HUDEP-2 (cell line): ENCODE results near the gene RNGTT.

Experiments used
- DNase-seq, 76 experiments: peaks; one replicate each; lab custom pipeline; 2025; ENCODE audit not compliant: unreplicated experiment in 76 of 76; lab: John Stamatoyannopoulos, UW

The RNGTT gene

DNA sequence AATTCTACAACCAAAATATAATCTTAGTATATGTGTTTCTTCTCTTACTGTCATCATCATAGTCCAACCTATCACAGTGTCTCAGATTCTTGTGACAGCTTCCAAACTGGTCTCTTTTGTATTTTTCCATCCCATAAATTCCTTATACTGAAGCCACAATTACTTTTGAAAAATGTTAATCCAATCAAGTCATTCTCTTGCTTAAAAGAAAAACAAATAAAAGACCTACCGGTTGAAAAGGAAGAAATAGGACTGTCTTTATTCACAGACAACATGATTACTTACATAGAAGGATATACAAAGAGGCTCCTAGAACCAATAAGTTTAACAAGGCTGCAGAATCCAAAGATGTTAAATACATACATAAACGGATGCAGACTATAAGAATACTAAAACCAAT, 339.9 kb downstream of the RNGTT start:
- no peak for DNase-seq

GRCh38 chr6:88619951-88620350, 343.5 kb downstream of the RNGTT start:
- no peak for DNase-seq

DNA sequence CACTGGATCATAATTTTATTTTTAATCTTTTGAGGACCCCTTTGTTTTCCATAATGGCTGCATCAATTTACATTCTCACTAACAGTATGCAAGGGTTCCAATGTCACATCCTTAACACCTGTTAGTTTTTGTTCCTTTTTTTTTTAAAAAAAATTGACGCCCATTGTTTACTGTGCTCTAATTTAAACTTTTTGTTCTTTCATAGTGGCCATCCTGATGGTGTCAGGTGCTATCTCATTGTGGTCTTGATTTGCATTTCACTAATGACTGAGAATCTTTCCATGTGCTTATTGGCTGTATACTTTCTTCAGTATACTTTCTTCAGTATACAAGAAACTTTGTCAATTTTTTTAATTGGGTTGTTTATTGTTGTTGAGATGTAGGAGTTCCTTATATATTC, 347.0 kb downstream of the RNGTT start:
- no peak for DNase-seq

GRCh38 chr6:88614316-88614877, 349.0 kb downstream of the RNGTT start:
- no peak for DNase-seq

GRCh38 chr6:88612631-88613030, 350.8 kb downstream of the RNGTT start:
- no peak for DNase-seq

- no peak for DNase-seq
Measured at GRCh38 chr6:88611721-88612120, 351.7 kb downstream of the RNGTT start.

DNA sequence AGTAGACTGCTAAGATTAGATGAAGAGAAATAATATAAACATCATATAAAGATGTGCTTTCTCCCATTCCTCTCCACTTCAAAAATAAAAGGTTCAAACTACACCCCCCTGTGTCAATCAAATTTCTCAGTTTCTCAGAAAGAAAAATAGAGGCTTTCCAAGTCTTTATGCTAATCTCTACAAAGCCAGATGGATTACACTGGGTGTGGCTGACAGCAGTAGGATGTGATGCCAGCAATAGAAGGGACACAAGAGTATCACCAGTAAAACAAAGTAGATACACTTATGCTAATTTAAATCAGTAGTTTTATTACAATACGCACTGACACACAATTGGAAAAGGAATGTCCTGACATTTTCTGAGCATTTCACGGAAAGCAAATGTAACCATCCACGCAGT, 353.4 kb downstream of the RNGTT start:
- peak in 26 of 76 experiments; percentile 5 to 71 (median 25) for DNase-seq

GRCh38 chr6:88605271-88605670, 358.1 kb downstream of the RNGTT start:
- DNase-seq, result no peak

DNA sequence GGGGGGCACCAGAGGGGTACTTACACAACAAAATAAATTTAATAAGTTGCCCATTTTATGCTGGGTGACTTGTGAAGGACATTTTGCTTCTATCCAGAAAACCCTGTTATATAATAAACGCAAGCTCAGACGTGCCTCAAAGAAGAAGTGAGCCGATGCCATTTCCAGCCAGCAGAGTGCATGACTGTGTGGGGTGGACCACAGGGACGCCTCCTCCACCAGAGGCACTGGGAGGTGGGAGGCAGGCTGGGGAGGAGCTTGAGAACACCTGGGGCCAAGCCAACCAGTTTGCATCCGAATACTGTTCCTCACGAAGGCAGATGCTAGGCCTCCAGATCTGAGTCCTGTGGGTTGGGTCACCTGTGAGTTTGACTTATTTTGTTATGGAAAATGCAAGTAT, 363.8 kb downstream of the RNGTT start:
- no peak for DNase-seq

GRCh38 chr6:88596801-88597200, 366.6 kb downstream of the RNGTT start:
- no peak for DNase-seq

DNA sequence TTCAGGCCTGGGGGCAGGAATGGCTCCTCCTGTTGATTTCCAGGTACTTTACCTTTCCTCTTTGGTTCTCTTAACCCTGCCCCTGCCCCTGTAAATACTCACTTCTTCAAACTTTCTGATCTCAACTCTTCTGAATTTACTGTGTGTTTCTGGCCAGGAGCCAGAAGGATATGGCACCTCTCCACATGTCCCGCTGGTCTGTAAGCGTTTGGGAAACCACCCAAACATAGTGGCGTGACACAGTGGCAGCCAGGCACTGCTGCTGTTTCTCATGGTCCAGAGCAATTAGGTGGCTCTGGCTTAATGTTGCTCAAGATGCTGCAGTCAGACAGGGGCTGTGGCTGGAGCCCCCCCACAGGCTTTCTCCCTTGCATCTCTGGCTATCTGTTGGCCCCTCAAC, 374.5 kb downstream of the RNGTT start:
- DNase-seq, result no peak

DNA sequence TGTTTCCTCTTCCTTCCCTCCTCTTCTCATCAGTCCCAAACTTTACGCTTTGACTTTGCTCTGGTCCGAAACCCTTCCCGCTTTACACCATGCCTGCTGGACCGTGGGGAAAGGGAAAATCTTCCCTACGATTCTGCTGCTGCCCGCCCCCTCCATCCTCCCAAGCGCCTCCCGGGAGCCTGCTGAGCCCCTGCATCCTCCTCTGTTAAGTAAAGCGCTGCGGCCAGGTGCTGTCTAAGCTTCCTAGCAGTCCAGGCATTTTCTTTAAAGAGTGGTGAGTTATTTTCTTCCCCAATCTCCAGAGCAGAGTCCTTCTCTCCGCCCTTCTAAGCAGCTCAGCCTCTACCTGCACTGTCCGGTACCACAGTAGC, 376.3 kb downstream of the RNGTT start:
- DNase-seq, result no peak

DNA sequence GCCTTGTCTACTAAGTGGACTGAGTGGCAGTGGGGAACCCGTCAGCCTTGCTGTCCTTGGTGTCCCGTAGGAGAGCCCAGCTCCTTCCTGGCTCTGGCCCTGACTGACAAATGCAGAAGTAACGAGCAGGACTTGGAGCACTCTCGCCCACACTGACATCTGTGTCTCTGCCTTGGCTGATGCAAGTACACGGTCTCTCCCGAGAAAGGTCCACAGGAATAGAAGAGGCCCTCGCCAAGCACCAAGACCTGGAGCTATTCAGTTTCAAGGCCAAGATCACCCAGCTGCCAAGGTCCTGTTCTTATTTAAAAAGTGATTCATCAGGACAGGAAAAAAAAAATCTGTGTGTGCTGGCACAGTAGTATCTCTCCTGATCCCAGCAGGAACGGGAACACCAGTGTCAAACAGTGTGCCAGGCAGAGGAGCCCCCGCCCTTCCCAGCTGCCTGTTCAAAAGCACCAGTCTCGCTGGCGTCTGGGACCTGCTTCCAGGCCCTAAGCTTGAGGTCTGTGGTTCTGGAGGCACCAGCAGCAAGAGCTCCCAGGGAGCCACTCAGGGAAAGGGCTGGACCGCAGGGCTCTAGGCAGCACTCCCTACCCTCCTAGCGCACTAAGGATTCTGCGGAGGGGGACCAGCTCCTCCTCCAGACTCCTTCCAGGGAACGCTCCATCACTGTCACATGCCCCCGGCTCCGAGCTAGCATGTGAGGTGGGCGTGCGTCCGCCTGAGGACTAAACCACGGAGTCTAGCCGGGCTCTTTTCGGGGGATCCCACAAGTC, 376.9 kb downstream of the RNGTT start:
- DNase-seq, result no peak

- no peak for DNase-seq
Measured at GRCh38 chr6:88585276-88585692, 378.1 kb downstream of the RNGTT start.

DNA sequence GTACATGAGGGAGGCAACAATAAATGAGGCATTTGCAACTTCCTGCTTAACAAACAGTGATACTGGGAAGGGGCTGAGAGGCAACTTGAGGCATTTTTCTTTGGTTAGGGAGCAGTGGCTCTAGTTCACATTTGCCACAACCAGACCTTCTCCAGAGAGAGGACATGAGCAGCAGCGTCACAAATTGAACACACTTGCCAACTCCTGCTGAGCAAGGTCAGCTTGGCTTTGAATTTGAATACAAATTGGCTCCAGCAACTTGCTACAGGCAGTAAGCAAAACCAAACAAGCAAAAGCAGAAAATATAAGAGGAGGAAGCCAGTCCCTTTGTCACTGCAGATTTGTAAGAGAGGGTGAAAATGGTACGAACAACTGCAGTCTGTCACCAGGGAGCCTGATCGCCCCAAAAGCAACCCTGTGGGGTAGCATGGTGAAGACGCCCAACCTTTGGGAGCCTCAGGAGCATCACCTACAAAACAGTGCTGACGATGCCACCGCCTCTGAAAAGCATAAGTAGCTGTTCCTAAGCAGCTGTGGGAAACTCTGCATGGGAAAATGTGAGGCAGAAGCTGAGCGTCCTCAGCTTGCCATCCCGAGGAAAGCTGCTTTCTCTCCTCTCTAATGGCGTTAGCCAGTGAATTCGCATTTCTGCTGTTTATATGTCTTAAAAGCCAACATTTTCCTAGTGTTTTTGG, 378.7 kb downstream of the RNGTT start:
- no peak for DNase-seq

DNA sequence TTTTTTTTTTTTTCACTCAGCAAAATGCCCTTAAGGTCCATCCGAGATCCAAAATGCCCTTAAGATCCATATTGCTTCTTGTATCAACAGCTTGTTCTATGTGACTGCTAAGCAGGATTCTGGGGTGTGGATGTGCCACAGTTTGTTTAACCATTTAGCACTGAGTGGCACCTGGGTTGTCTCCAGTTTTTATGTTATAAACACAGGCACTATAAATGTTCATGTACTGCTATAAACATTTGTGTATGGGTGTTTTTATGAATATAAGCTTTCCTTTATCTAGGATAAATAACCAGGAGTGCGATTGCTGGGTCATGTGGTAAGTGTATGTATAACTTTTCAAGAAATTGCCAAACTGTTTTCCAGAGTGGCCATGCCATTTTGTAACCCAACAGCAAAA, 386.0 kb downstream of the RNGTT start:
- no peak for DNase-seq

DNA sequence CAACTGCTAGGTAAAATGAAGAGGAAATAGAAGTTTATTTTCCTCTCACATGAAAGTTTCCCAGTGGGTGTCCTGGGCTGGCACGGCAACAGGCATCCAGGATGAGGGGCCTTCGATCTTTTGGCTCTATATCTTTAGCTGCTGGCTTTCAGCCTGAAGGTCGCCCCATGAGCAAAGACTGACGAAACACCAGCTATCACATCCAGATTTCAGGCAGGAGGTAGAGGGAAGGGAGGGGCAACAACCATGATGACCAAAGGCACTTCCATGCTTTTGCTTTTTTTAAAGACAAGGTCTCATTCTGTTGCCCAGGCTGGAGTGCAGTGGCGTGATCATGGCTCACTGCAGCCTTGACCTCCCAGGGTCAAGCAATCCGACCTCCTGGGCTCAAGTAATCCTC, 387.9 kb downstream of the RNGTT start:
- no peak for DNase-seq

DNA sequence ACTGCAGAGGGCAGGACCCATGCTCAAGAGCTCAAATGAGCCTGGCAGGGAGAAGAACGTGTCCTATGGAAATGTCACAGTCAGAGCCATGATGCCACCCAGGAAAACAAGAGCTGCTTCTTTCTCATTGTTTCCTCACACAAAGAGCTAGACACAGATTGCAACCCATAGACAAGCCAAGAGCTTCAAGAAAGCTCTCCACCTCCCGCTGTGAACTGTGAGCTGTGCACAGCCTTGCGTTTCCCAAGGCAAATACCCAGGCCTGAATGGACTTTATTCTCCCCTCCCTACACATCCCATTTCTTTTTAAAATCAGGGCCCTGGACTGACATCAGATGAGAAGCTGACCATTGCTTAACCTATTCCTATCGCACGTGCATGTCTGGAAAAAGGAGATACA, 388.8 kb downstream of the RNGTT start:
- DNase-seq, result no peak

GRCh38 chr6:88574031-88574430, 389.4 kb downstream of the RNGTT start:
- DNase-seq, result no peak

- no peak for DNase-seq
Measured at GRCh38 chr6:88573561-88573960, 389.9 kb downstream of the RNGTT start.

DNA sequence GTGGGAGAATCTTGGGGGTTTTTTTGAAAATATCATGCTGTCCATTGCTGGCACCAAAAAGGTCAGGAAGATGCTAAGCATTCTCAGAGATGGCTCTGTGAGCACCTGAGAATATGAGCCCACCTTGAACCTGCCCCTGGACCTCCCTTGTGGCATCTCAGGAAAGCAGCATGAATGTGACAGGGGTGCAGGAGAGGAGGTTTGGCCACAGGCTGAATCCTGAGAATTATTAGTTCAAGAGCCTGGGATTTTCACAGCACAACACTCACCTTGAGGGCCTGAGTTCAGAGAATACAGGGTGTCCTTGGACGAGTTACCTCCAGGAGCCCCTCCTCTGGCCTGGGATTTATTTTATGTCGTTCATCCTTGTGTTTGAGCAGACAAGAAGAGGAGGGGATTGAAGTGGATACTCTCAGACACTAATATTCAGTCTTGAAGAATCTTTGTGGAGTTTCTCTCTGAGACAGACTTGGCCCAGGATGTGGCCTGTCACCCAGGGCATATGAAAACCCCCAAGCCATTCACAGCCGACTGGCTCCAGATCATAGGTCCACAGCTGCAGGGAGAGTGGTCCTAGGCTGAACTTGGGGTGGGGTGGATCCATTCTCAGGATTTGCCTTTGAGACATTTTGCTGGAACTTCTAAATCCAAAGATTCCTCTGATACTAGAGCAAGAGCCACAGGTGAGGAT, 390.8 kb downstream of the RNGTT start:
- DNase-seq, result no peak
